Activated B cell treated with CpG ODN at 0.5 μM for 24 hours (primary cell): ENCODE results near the gene ACBD3. TPM values are rescaled to one million over a fixed set of nuclear protein-coding genes. Genes with fewer than 3 reads are reported as not detected.
"Not testable (repeated sequence)": the region's sequence is repeated elsewhere in the genome, so short reads cannot be mapped to it uniquely, and the experiment has no call there.

Experiments
- ATAC-seq: fragments of 200-7000 bp; cut with Tn5 transposase; one replicate; pipeline ENCODE4 v1.10.0; 2021; ENCODE audit warnings: low read depth, mild to moderate bottlenecking, moderate library complexity
- CTCF ChIA-PET: fragments of 350-600 bp; sonication (Branson Sonifier 250); formaldehyde crosslinking; loops from one replicate; lab custom pipeline; 2021; ENCODE audit warnings: antibody characterized with exemption; lab: Charles Lee
- POLR2A ChIA-PET: fragments of 350-600 bp; sonication (Branson Sonifier 250); formaldehyde crosslinking; loops from one replicate; lab custom pipeline; 2021; ENCODE audit warnings: antibody characterized with exemption; lab: Charles Lee
- DNase-seq: peaks from one replicate; pipeline ENCODE4 v3.0.0; 2022
- H3K27ac Mint-ChIP-seq: one replicate; pipeline ENCODE4 v1.8.0; 2020; ENCODE audit warnings: mixed read lengths
- H3K27me3 Mint-ChIP-seq: one replicate; pipeline ENCODE4 v1.8.0; 2021; ENCODE audit warnings: mixed read lengths
- H3K36me3 Mint-ChIP-seq: one replicate; pipeline ENCODE4 v1.8.0; 2021; ENCODE audit warnings: low read depth, mixed read lengths
- H3K4me1 Mint-ChIP-seq: one replicate; pipeline ENCODE4 v1.8.0; 2021; ENCODE audit warnings: mixed read lengths
- H3K4me3 Mint-ChIP-seq: one replicate; pipeline ENCODE4 v1.8.0; 2020; ENCODE audit warnings: mild to moderate bottlenecking, mixed read lengths
- H3K9me3 Mint-ChIP-seq: one replicate; pipeline ENCODE4 v1.8.0; 2020; ENCODE audit warnings: mixed read lengths
- CTCF ChIP-seq: fragments of 200-600 bp; IDR thresholded peaks from one replicate; pipeline ENCODE4 v1.8.0; 2022; ENCODE audit warnings: antibody characterized with exemption, mild to moderate bottlenecking
- intact Hi-C: fragments of 100-400 bp; cut with micrococcal nuclease; formaldehyde crosslinking; loops from one replicate; pipeline ENCODE4 v1.15.1; 2024
- total RNA-seq: library from RNA; stranded (reverse); gene quantifications from 2 replicates; pipeline ENCODE4 v1.2.3, GENCODE V29; 2022

ACBD3 gene
- total RNA-seq, 1 donor from 2014 or later = 38.6 TPM

DNA sequence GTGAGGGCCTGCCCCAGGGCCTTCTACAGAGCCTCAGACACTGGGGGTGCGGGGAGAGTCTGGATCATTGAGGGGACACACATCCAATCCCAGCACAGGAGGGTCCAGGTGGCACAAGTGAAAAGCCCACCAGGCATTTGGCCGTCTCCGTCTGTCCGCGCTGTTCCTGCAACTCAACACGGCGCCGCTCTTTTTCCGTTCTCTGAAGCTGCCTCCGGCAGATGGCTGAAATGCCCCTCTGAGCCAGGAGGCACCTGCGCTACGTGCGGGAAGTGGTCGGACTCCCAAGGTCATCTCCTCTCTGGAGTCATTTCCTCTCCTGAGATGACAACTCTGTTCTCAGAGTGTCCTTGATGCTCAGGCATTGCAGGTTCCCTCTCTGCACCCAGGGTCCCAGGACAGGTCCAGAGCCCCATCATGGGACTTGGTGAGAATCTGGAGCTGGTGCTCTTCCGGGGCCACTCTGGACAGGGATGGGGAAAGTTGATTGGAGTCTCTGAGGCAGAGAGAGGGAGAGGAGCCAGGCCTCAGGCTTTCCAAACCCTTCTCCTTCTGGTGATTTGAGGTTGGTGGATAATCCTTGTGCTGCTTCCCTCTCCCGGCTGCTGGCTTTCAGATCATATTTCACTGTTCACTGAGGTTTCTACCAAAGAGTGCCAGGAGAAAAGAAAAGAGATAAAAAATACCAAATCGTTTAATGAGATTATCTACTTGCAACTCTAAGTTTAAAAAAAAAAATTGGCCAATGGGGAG is 22.9 kb upstream of the ACBD3 start:
- Mint-ChIP-seq H3K27ac (no peak overlapping the region), H3K4me3 (no peak overlapping the region), H3K9me3 (no peaks in the 10 kb centered on the region), H3K4me1 (no peaks in the 10 kb centered on the region), H3K27me3 (no peaks in the 10 kb centered on the region), H3K36me3 (no peaks in the 10 kb centered on the region)
- no peak for TF ChIP-seq CTCF
- DNase-seq (no peak), ATAC-seq (no peak)
- intact Hi-C loops = loop anchor here (10.0 kb wide), 1 partner anchor 335 kb away; the partner anchor contains the start of gene STUM
- ChIA-PET CTCF (no interaction called here), POLR2A (no interaction called here)

- Mint-ChIP-seq H3K27me3 (peaks cover 2% of the 10 kb centered on the region), H3K27ac (no peak overlapping the region), H3K36me3 (no peaks in the 10 kb centered on the region), H3K9me3 (no peaks in the 10 kb centered on the region), H3K4me3 (no peak overlapping the region), H3K4me1 (peaks cover 7% of the 10 kb centered on the region)
- POLR2A ChIA-PET = no interaction called here
- TF ChIP-seq CTCF = no peak
- intact Hi-C loops = loop anchor here (10.0 kb wide), 1 partner anchor 338 kb away; the partner anchor contains the start of gene STUM
- DNase-seq (no peak), ATAC-seq (no peak)
- CTCF ChIA-PET = no interaction called here
Observed at GRCh38 chr1:226207048-226207447, 20.5 kb upstream of the ACBD3 start.

DNA sequence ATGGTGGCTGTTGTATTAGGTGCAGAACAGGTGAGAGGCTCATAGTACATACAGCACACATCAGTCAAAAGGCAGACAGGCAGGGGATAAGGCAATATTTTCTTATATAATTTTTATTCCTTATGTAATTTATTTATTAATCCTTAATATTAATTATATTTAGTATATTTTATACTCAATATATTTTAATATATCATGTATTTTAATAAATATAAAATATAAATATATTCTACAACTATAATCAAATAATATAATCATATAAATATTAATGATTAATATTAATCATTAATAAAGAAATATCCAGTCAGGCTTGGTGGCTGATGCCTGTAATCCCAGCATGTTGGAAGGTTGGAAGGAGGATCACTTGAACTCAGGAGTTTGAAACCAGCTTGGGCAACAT is 17.7 kb upstream of the ACBD3 start:
- Mint-ChIP-seq H3K4me3 (no peak overlapping the region), H3K36me3 (no peaks in the 10 kb centered on the region), H3K27me3 (peaks cover 2% of the 10 kb centered on the region), H3K9me3 (no peaks in the 10 kb centered on the region), H3K27ac (no peak overlapping the region), H3K4me1 (peaks cover 23% of the 10 kb centered on the region)
- CTCF ChIA-PET = no interaction called here
- DNase-seq (no peak), ATAC-seq (no peak)
- intact Hi-C loops = loop anchor here (10.0 kb wide), 1 partner anchor 341 kb away; the partner anchor contains the start of gene STUM
- TF ChIP-seq CTCF = no peak
- POLR2A ChIA-PET = no interaction called here

DNA sequence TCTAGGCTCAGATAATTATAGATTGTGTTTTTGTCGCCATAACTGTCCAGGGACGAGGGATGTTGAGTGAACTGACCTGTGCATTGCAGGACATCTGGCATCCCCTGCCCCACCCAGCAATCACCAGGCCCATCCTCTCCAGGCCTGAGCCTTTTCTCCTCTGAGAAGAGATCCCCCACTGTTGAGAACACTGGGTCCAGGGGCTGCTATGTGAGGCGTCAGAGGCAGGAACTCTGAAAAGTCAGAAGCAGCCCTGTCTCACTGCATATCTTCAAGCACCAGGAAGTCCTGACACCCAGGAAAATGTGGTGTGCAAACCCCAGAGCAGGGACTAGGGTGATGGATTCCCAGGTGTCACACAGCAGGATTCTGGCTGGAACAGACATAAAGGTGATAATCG is 17.1 kb upstream of the ACBD3 start:
- H3K4me1 Mint-ChIP-seq = peaks cover 23% of the 10 kb centered on the region
- ChIA-PET POLR2A (no interaction called here), CTCF (no interaction called here)
- peaks cover 2% of the 10 kb centered on the region for H3K27me3 Mint-ChIP-seq
- DNase-seq (no peak), ATAC-seq (no peak)
- no peaks in the 10 kb centered on the region for H3K9me3 Mint-ChIP-seq
- no peak for TF ChIP-seq CTCF
- H3K27ac Mint-ChIP-seq = no peak overlapping the region
- H3K4me3 Mint-ChIP-seq = no peak overlapping the region
- H3K36me3 Mint-ChIP-seq = no peaks in the 10 kb centered on the region
- intact Hi-C loops = loop anchor here (2.0 to 10.0 kb wide), 2 partner anchors 129 to 341 kb away; partner anchors contain the start of gene STUM

DNA sequence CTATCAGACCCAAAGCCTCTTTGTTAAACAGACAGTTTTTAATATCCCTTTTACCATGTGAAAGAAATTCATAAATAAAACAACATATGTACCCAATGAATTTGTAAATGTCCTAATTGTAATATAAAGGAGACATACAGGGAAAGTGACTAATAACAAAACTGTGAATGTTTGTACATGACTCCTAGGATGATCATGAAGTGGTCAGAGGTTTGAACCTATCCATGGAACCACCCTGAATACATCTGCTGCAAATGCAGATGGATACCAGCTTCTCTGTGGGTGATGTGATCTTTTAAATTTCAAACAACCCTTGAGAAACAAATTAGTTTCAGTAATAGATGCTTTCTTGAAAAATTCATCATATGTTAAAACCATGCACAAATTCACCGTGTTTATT is 16.7 kb upstream of the ACBD3 start:
- Mint-ChIP-seq H3K9me3 (no peaks in the 10 kb centered on the region), H3K4me3 (no peak overlapping the region), H3K27me3 (peaks cover 2% of the 10 kb centered on the region), H3K27ac (no peak overlapping the region), H3K4me1 (peaks cover 23% of the 10 kb centered on the region), H3K36me3 (no peaks in the 10 kb centered on the region)
- DNase-seq = no peak
- TF ChIP-seq CTCF = no peak
- intact Hi-C loops = loop anchor here (2.0 to 10.0 kb wide), 2 partner anchors 130 to 342 kb away; partner anchors contain the start of gene STUM
- ChIA-PET CTCF (interaction anchor here (1.2 to 1.5 kb wide), 2 partner anchors 78 to 80 kb away, joined by 3 to 12 read pairs; no protein-coding TSS in a partner anchor), POLR2A (no interaction called here)
- no peak for ATAC-seq

GRCh38 chr1:226202666-226203065 is 16.1 kb upstream of the ACBD3 start:
- not testable (repeated sequence) for H3K27ac Mint-ChIP-seq, H3K9me3 Mint-ChIP-seq, H3K4me3 Mint-ChIP-seq, H3K27me3 Mint-ChIP-seq, ATAC-seq, H3K36me3 Mint-ChIP-seq, DNase-seq
- peaks cover 23% of the 10 kb centered on the region for H3K4me1 Mint-ChIP-seq
- CTCF ChIA-PET = interaction anchor here (1.0 to 1.5 kb wide), 4 partner anchors 9 to 130 kb away, joined by 3 to 12 read pairs (median 6); no protein-coding TSS in a partner anchor
- intact Hi-C loops = loop anchor here (2.0 to 10.0 kb wide), 2 partner anchors 130 to 342 kb away; partner anchors contain the start of gene STUM
- POLR2A ChIA-PET = interaction anchor here (0.7 to 2.1 kb wide), 2 partner anchors 79 to 119 kb away, joined by 8 to 11 read pairs; no protein-coding TSS in a partner anchor
